Measurements from ENCODE around the gene CAMK2B. TPM values are rescaled to one million over a fixed set of nuclear protein-coding genes. Genes with fewer than 3 reads are reported as not detected.

Gene CAMK2B
- polyA plus RNA-seq, 2 of the 4 experiments (the other 2 are of a cell fraction) = 0.17 TPM; not detected in 1

- H3K4me1 ChIP-seq = no peaks in the 10 kb centered on the region
- WGBS (ENCODE audit: missing lambda C conversion rate) = 83% methylated on average over 5 of the region's 6 CpGs
- DNase-seq (ENCODE audit: low read depth in 1 of 2, low spot score in 1 of 2) (no peak), ATAC-seq (no peak), FAIRE-seq (no peak)
- H3K27ac ChIP-seq = no peak overlapping the region
- H3K4me2 ChIP-seq = no peak overlapping the region
- no peaks in the 10 kb centered on the region for H3K9me3 ChIP-seq
- ChIA-PET POLR2A (no interaction called here), CTCF (interaction anchor here (0.8 to 1.6 kb wide), 2 partner anchors 17 to 308 kb away, joined by 3 read pairs; no protein-coding TSS in a partner anchor)
- TF ChIP-seq TP53 (CRISPR knock-in tag; IDR thresholded peaks at IDR 0.05) (no peak), GATA3 (IDR thresholded peaks at IDR 0.05; ENCODE audit: borderline replicate concordance) (no peak), KDM1A (IDR thresholded peaks at IDR 0.05; ENCODE audit: low read depth) (no peak), CEBPB (IDR thresholded peaks at IDR 0.05) (no peak), JUN (IDR thresholded peaks at IDR 0.05) (no peak), EHMT2 (IDR thresholded peaks at IDR 0.05; ENCODE audit: low read depth) (no peak), FOSL2 (IDR thresholded peaks at IDR 0.05) (no peak), FOSL2 (CRISPR knock-in tag; IDR thresholded peaks at IDR 0.05) (no peak)
- TF ChIP-seq, protein P1, sequence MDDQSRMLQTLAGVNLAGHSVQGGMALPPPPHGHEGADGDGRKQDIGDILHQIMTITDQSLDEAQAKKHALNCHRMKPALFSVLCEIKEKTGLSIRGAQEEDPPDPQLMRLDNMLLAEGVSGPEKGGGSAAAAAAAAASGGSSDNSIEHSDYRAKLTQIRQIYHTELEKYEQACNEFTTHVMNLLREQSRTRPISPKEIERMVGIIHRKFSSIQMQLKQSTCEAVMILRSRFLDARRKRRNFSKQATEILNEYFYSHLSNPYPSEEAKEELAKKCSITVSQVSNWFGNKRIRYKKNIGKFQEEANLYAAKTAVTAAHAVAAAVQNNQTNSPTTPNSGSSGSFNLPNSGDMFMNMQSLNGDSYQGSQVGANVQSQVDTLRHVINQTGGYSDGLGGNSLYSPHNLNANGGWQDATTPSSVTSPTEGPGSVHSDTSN (IDR thresholded peaks at IDR 0.05) = no peak
- H3K4me3 ChIP-seq = no peak overlapping the region
Measured at GRCh38 chr7:44257213-44257612, 68.2 kb downstream of the CAMK2B start.

DNA sequence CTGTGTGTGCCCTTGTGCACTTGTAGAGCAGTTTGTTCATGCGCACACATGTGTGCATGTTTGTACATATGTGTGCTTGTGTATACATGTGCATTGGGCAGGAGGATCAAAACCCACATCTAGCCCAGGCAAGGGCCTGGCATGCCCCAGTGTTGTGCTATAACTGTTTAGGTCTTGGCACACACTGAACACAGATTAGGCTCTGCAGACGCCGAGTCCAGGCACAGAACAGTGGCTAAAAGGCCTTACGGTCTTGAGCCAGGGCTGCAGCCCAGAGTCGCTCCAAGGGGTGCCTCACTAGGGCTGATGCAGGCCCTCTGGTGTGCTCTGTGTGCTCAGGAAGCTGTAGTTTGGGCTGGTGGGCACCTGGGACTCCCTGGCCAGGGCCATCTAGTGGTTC is 68.9 kb downstream of the CAMK2B start:
- H3K4me3 ChIP-seq = no peak overlapping the region
- FAIRE-seq = no peak
- ATAC-seq = no peak
- 64% methylated on average over 4 of the region's 5 CpGs for WGBS (ENCODE audit: missing lambda C conversion rate)
- H3K9me3 ChIP-seq = no peaks in the 10 kb centered on the region
- CTCF ChIA-PET = interaction anchor here (0.8 kb wide), 1 partner anchor 16 kb away, joined by 3 read pairs; no protein-coding TSS in a partner anchor
- no peak overlapping the region for H3K4me2 ChIP-seq
- TF ChIP-seq POLR2A (IDR thresholded peaks at IDR 0.05; ENCODE audit: low read length) = no peak
- no peak for TF ChIP-seq SREBF2 (IDR thresholded peaks at IDR 0.05)
- TF ChIP-seq FOSB (CRISPR knock-in tag; IDR thresholded peaks at IDR 0.05) = no peak
- TF ChIP-seq, protein P2, sequence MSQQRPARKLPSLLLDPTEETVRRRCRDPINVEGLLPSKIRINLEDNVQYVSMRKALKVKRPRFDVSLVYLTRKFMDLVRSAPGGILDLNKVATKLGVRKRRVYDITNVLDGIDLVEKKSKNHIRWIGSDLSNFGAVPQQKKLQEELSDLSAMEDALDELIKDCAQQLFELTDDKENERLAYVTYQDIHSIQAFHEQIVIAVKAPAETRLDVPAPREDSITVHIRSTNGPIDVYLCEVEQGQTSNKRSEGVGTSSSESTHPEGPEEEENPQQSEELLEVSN (IDR thresholded peaks at IDR 0.05; ENCODE audit: borderline replicate concordance, low read depth) = no peak
- TF ChIP-seq CEBPB (IDR thresholded peaks at IDR 0.05) = no peak
- no peak for TF ChIP-seq RARB (CRISPR knock-in tag; IDR thresholded peaks at IDR 0.05)
- no peak for TF ChIP-seq FOSL2 (IDR thresholded peaks at IDR 0.05)
- TF ChIP-seq FOSL2 (CRISPR knock-in tag; IDR thresholded peaks at IDR 0.05) = no peak
- TF ChIP-seq HDAC2 (IDR thresholded peaks at IDR 0.05) = no peak
- TF ChIP-seq, protein P3, sequence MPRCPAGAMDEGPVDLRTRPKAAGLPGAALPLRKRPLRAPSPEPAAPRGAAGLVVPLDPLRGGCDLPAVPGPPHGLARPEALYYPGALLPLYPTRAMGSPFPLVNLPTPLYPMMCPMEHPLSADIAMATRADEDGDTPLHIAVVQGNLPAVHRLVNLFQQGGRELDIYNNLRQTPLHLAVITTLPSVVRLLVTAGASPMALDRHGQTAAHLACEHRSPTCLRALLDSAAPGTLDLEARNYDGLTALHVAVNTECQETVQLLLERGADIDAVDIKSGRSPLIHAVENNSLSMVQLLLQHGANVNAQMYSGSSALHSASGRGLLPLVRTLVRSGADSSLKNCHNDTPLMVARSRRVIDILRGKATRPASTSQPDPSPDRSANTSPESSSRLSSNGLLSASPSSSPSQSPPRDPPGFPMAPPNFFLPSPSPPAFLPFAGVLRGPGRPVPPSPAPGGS (IDR thresholded peaks at IDR 0.05) = no peak
- no peak for TF ChIP-seq NFE2L2 (conservative IDR thresholded peaks at IDR 0.05; ENCODE audit: low read length)
- TF ChIP-seq CBX2 (IDR thresholded peaks at IDR 0.05; ENCODE audit: borderline replicate concordance, low read depth) = no peak
- TF ChIP-seq JUN (IDR thresholded peaks at IDR 0.05) = no peak
- TF ChIP-seq, protein P4, sequence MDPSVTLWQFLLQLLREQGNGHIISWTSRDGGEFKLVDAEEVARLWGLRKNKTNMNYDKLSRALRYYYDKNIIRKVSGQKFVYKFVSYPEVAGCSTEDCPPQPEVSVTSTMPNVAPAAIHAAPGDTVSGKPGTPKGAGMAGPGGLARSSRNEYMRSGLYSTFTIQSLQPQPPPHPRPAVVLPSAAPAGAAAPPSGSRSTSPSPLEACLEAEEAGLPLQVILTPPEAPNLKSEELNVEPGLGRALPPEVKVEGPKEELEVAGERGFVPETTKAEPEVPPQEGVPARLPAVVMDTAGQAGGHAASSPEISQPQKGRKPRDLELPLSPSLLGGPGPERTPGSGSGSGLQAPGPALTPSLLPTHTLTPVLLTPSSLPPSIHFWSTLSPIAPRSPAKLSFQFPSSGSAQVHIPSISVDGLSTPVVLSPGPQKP (IDR thresholded peaks at IDR 0.05; ENCODE audit: low read depth, low read length) = no peak
- TF ChIP-seq RFX5 (IDR thresholded peaks at IDR 0.05) = no peak
- TF ChIP-seq, protein P5, sequence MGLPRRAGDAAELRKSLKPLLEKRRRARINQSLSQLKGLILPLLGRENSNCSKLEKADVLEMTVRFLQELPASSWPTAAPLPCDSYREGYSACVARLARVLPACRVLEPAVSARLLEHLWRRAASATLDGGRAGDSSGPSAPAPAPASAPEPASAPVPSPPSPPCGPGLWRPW (IDR thresholded peaks at IDR 0.05) = no peak
- TF ChIP-seq ZFP36 (IDR thresholded peaks at IDR 0.05; ENCODE audit: borderline replicate concordance, partially characterized antibody) = no peak
- no peak for TF ChIP-seq FOXS1 (CRISPR knock-in tag; IDR thresholded peaks at IDR 0.05)
- no peak for TF ChIP-seq ZNF302 (CRISPR knock-in tag; IDR thresholded peaks at IDR 0.05)
- no peak for TF ChIP-seq REST (IDR thresholded peaks at IDR 0.05)
- no peak for TF ChIP-seq USF2 (IDR thresholded peaks at IDR 0.05)
- no peak for DNase-seq (ENCODE audit: low read depth in 1 of 2, low spot score in 1 of 2)
- POLR2A ChIA-PET = no interaction called here
- H3K27ac ChIP-seq = no peak overlapping the region
- H3K4me1 ChIP-seq = no peaks in the 10 kb centered on the region
